Measurements from ENCODE around the gene BTNL8.
"Not testable (repeated sequence)": the region's sequence is repeated elsewhere in the genome, so short reads cannot be mapped to it uniquely, and the experiment has no call there.

BTNL8 gene

DNA sequence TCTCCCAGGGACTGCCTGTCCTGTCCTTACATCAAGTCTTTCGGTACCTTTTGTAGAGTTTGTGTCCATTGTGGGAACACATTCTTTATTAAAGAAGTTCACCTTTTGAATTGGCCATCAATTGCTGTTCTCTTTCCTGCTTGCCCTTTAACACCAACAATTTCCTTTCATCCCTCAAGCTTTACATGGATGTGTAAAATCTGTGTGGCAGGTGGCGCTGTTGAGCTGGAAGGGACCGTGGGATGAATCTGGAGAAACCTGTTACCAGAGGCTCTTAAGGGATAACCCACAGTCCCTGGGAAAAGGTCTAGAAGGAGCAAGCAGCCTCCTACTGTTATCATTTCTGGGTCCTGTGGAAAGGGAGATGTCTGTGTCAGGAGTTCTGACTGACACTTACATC is 30.0 kb upstream of the BTNL8 start:
- H3K36me3 Mint-ChIP-seq (ENCODE audit: low read depth), result no peaks in the 10 kb centered on the region
- peaks cover 9% of the 10 kb centered on the region for H3K4me1 Mint-ChIP-seq
- H3K9me3 Mint-ChIP-seq, result no peaks in the 10 kb centered on the region
- ATAC-seq, result peak; percentile 53
- H3K27me3 Mint-ChIP-seq, result peaks cover 13% of the 10 kb centered on the region
- no peak overlapping the region for H3K27ac Mint-ChIP-seq
- DNase-seq, result peak; percentile 80
- H3K4me3 Mint-ChIP-seq, result no peak overlapping the region

DNA sequence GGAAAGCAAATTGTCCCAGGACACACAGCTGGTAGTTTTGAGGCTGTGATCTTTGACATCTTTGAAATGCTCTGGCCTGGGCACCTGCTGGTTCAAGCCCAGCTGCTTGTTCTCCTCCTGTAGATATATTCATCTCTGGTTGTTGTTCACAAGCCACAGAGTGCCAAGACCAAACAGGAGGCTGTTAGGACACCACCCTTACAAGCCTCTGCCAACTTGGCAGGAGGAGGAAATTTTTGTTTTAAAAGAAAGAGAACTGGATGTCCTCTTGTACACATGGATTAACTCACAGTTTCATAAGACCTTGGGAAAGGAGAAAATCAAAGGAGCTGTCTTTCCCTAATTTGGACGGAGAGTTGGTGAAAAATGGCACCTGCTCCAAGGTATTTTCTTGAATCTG is 29.4 kb upstream of the BTNL8 start:
- no peak overlapping the region for H3K27ac Mint-ChIP-seq
- H3K4me3 Mint-ChIP-seq, result no peak overlapping the region
- peaks cover 13% of the 10 kb centered on the region for H3K27me3 Mint-ChIP-seq
- H3K9me3 Mint-ChIP-seq, result no peaks in the 10 kb centered on the region
- peaks cover 11% of the 10 kb centered on the region for H3K4me1 Mint-ChIP-seq
- no peak for ATAC-seq
- no peaks in the 10 kb centered on the region for H3K36me3 Mint-ChIP-seq (ENCODE audit: low read depth)
- no peak for DNase-seq

DNA sequence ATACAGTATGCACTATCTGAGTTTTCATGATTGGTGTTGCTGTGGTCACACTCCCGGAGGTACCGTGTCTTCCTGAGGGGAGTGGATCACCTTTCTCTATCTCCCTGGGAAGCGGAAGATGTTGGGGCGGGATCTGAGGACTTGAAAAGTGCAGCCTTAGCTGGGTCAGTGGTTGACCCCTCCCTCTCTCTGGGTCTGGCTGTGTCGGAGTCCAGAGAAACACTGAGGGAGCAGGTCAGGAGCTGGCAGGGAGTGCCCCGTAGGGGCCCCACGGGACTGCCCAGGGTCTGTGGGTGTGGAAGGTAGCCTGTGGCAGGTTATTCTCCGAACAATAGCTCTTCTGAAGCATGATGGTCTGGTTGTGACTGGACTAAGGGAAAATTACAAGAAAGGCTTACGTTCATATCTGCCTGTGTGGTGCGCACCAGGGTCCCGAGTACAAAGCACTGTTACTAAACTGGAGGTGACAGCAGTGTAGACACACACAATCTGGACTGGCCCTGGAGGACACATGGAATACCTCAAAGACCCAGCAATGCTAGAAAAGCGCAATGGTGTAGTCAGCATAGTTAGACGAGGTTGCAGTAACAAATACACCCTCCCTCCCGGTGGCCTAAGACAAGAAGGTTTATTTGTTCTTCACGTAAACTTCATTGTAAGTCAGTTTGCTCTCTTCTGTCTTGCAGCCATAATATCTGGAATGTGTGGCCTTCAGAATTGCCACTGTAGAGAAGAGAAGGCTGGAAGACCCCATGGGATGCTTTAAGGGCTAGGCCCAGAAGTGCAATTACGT is 28.5 kb upstream of the BTNL8 start:
- Mint-ChIP-seq H3K4me3 (no peak overlapping the region), H3K27ac (no peak overlapping the region), H3K36me3 (ENCODE audit: low read depth) (no peaks in the 10 kb centered on the region)

DNA sequence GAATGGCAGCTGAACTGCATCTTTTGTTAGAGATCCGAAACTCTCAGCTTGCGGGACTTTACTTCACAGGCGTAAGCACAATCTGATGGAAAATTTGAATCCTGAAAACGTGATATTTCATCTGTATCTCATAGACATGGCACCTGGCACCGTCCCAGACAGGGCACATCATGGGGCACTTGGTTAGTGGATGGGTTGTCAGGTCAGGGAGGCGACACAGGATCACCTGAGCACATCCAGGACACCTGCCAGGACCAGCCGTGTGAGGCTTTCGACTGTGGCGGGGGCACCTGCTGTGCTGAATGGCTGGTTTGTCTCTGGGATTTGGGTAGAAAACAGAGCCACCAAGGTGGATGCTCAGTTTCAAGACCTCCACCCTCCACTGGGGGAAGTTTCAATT is 26.5 kb upstream of the BTNL8 start:
- Mint-ChIP-seq H3K4me3 (no peak overlapping the region), H3K4me1 (peaks cover 11% of the 10 kb centered on the region), H3K27me3 (peaks cover 6% of the 10 kb centered on the region), H3K27ac (no peak overlapping the region), H3K9me3 (no peaks in the 10 kb centered on the region), H3K36me3 (ENCODE audit: low read depth) (no peaks in the 10 kb centered on the region)
- DNase-seq, result no peak
- ATAC-seq, result no peak

More for the DNA sequence above, 28.5 kb upstream of the BTNL8 start:
- H3K4me1 Mint-ChIP-seq, result peaks cover 11% of the 10 kb centered on the region
- no peaks in the 10 kb centered on the region for H3K9me3 Mint-ChIP-seq
- H3K27me3 Mint-ChIP-seq, result peaks cover 13% of the 10 kb centered on the region
- DNase-seq (no peak), ATAC-seq (no peak)

DNA sequence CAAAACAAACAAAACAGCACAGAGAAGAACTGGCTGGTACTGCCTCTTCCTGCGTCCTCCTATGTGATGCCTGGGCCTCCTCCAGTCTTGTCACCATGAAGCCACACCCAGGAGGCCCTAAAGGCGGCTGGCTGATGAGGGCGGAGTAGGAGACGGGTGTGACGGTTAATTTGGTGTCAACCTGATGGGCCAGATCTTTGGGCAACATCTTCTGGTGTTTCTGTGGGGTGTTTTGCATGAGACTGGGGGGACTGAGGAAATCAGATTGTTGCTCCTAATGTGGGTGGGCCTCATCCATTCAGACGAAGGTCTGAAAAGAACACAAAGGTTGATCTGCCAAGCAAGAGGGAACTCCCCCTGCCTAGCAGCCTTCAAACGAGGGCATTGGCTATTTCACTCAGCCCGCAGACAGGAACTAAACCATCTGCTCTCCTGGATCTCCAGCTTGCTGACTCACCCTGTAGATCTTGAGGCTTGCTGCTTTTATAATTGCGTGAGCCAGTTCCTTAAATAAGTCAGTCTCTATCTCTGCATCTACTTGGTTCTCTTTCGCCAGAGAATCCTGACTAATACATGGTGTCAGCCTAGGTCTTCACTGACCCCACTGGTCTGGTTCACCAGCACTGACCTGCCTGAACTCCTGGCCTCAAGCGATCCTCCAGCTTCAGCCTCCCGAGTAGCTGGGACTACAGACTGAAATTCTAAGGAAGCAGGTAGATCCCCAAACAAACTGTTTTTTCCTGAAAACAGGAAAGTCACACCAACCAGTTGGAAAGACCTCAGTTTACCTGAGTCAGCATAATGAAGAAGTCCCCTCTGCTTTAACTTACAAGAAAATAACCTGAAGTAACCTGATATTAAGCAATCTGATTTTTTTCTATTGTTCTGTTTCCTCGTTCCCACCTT is 25.1 kb upstream of the BTNL8 start:
- H3K4me1 Mint-ChIP-seq, result peaks cover 9% of the 10 kb centered on the region
- no peaks in the 10 kb centered on the region for H3K9me3 Mint-ChIP-seq
- H3K27me3 Mint-ChIP-seq, result peaks cover 3% of the 10 kb centered on the region
- no peaks in the 10 kb centered on the region for H3K36me3 Mint-ChIP-seq (ENCODE audit: low read depth)
- no peak for DNase-seq
- ATAC-seq, result peak; percentile 37
- no peak overlapping the region for H3K4me3 Mint-ChIP-seq
- H3K27ac Mint-ChIP-seq, result no peak overlapping the region

DNA sequence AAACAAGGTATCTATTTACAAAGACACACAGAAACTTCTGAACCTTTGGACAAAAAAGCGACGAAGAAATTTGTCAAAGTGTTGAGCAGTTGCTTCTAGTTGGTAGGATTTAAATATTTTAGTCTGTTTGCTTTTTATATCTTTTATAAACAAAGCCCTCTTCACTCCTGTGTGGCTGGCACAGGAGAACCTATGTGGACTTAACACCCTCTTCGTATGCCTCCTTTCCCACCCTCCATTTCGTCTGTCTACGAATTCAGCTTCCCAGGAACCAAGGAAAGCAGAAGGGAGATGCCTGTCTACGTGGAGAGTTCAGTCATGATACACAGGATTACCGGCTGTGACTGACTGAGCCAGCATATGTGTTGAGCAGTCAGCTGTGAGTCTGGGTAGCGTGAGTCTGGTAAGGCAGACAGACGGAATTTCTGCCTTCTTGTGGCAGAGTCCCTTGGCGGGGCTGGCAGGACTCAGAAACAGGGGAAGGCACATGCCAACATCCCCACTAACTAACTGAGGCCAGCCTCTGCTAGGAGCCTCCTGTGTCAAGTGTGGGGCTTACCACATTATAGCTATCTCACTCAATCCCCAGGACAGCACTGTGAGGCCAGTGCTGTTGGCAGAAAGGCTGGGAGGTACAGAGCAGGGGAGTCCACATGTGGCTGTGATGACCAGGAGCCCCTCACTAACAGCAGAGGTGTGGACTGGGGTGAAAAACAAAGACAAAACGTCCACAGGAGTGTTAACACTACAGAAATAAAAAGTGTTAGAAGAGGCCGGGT is 24.0 kb upstream of the BTNL8 start:
- Mint-ChIP-seq H3K4me1 (peaks cover 7% of the 10 kb centered on the region), H3K27ac (no peak overlapping the region), H3K36me3 (ENCODE audit: low read depth) (no peaks in the 10 kb centered on the region), H3K9me3 (no peaks in the 10 kb centered on the region), H3K4me3 (no peak overlapping the region), H3K27me3 (peaks cover 2% of the 10 kb centered on the region)
- no peak for ATAC-seq
- no peak for DNase-seq

DNA sequence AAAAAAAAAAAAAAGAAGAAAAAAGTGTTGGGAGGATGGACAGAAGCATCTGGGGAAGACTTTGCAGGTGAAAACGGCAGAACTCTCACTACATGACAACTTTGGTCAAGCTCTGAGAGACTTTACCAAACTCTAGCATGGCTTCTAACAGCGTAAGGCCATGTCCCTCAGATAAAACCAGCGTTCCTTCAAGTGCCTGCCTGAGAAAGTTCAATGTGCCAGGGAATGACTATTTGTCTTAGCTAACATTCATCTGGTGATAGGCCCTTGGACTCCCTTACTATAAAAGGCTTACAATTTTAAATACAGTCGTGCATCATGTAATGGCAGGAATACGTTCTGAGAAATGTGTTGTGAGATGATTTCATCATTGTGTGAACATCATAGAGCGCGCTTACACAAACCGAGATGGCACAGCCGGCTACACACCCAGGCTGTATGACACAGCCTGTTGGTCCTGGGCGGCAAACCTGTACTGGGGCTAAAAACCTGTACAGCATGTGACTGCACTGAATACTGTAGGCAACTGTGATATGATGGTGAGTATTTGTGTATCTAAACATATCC is 23.0 kb upstream of the BTNL8 start:
- no peak overlapping the region for H3K27ac Mint-ChIP-seq
- H3K4me3 Mint-ChIP-seq, result no peak overlapping the region
- H3K27me3 Mint-ChIP-seq, result peaks cover 2% of the 10 kb centered on the region
- no peak for ATAC-seq
- no peaks in the 10 kb centered on the region for H3K9me3 Mint-ChIP-seq
- no peak for DNase-seq
- H3K4me1 Mint-ChIP-seq, result peaks cover 7% of the 10 kb centered on the region
- no peaks in the 10 kb centered on the region for H3K36me3 Mint-ChIP-seq (ENCODE audit: low read depth)

DNA sequence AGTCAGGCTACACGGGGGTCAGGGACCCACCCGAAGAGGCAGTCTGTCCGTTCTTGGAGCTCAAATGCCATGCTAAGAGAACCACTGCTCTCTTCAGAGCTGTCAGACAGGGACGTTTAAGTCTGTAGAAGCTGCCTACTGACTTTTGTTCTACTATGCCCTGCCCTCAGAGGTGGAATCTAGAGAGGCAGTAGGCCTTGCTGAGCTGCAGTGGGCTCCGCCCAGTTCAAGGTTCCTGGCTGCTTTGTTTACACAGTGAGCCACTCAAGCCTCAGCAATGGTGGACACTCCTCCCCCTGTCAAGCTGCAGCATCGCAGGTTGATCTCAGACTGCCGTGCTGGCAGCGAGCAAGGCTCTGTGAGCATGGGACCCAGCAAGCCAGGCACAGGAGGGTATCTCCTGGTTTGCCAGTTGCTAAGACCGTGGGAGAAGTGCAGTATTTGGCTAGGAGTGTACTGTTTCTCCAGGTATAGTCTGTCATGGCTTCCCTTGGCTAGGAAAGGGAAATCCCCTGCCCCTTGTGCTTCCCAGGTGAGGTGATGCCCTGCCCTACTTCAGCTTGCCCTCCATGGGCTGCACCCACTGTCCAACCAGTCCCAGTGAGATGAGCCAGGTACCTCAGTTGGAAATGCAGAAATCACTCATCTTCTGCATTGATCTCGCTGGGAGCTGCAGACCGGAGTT is 13.0 kb upstream of the BTNL8 start:
- H3K4me1 Mint-ChIP-seq; H3K36me3 Mint-ChIP-seq (ENCODE audit: low read depth): not testable (repeated sequence)

DNA sequence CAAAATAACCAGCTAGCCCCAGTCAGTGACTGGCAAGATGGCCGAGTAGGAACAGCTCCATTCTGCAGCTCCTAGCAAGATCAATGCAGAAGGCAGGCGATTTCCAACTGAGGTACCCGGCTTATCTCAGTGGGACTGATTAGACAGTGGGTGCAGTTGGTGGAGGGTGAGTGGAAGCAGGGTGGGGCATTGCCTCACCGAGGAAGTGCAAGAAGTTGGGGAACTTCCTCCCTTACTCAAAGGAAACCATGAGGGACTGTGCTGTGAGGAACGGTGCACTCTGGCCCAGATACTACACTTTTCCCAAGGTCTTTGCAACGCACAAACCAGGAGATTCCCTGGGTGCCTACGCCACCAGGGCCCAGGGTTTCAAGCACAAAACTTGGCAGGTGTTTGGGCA is 9.6 kb upstream of the BTNL8 start:
- DNase-seq (no peak), ATAC-seq (no peak)
- H3K9me3 Mint-ChIP-seq, result no peaks in the 10 kb centered on the region
- H3K36me3 Mint-ChIP-seq (ENCODE audit: low read depth), result no peaks in the 10 kb centered on the region
- H3K4me3 Mint-ChIP-seq, result no peak overlapping the region
- H3K27me3 Mint-ChIP-seq, result peaks cover 42% of the 10 kb centered on the region
- no peaks in the 10 kb centered on the region for H3K4me1 Mint-ChIP-seq
- no peak overlapping the region for H3K27ac Mint-ChIP-seq

More for the DNA sequence above, 13.0 kb upstream of the BTNL8 start:
- not testable (repeated sequence) for DNase-seq, H3K27ac Mint-ChIP-seq, H3K4me3 Mint-ChIP-seq, H3K9me3 Mint-ChIP-seq, ATAC-seq
- peaks cover 49% of the 10 kb centered on the region for H3K27me3 Mint-ChIP-seq

DNA sequence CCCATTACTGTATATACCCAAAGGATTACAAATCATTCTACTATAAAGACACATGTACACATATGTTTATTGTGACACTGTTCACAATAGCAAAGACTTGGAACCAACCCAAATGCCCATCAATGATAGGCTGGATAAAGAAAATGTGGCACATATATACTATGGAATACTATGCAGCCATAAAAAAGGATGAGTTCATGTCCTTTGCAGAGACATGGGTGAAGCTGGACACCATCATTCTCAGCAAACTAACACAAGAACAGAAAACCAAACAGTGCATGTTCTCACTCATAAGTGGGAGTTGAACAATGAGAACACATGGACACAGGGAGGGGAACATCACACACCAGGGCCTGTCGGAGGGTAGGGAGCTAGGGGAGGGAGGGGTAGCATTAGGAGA is 3.6 kb upstream of the BTNL8 start:
- not testable (repeated sequence) for H3K4me1 Mint-ChIP-seq; H3K4me3 Mint-ChIP-seq; ATAC-seq; H3K36me3 Mint-ChIP-seq (ENCODE audit: low read depth); H3K27ac Mint-ChIP-seq; DNase-seq; H3K9me3 Mint-ChIP-seq
- H3K27me3 Mint-ChIP-seq, result peaks cover 17% of the 10 kb centered on the region

DNA sequence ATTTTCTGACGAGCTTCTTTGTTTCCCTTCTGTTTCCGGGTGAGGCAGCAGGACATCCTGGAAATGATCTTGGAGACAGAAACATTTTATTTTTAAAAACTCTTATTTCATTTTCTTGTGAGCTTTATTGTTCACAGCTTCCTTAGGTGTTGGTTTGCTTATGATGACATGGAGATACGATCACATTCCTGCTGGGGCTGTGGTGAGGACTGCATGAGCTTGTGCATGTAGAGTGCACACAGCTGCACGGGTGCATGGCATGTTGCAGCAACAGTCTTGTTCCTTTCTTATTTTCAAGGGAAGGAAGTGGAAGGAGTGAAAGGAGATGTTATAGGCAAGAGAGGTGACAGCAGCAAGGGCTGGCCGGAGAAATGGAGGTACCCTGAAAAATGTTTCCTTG is 1.2 kb downstream of the BTNL8 start:
- H3K4me1 Mint-ChIP-seq, result peaks cover 7% of the 10 kb centered on the region
- H3K4me3 Mint-ChIP-seq, result no peak overlapping the region
- H3K27ac Mint-ChIP-seq, result no peak overlapping the region
- no peaks in the 10 kb centered on the region for H3K27me3 Mint-ChIP-seq
- no peaks in the 10 kb centered on the region for H3K9me3 Mint-ChIP-seq
- no peaks in the 10 kb centered on the region for H3K36me3 Mint-ChIP-seq (ENCODE audit: low read depth)
- no peak for ATAC-seq
- no peak for DNase-seq

DNA sequence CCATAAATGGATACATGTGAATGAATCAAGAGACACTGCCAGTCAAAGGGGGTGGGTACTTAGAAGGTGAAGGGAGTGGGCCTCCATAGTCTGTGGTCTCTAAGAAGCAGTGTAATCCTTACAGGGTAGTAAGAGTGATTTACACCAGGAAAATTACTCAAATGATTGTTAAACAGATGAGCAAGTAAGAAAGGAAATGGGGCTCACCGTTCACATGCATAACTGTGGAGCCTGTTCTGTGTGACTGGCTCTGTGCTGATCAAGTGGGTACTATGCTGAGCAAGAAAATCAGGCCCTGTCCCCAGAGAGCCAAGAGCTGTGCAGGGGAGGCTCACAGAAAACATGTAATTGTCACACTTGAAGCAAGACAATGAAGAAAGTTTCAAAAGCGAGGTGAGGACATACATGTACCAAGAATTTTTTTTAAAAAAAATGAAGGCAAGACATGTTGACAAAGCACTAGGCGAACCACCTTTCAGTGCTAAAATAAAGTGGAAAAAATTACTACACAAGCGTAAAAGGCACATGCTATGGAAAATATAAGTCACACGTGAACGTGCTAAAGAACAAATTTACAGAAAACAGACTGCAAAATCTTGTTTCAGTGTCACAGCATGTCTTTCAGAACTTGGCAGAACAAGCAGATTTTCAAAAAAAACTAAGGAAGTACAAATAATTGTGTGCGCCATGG is 2.5 kb downstream of the BTNL8 start:
- Mint-ChIP-seq H3K27me3 (peaks cover 4% of the 10 kb centered on the region), H3K36me3 (ENCODE audit: low read depth) (no peaks in the 10 kb centered on the region), H3K27ac (peak overlapping the region; percentile 28), H3K4me1 (peaks cover 7% of the 10 kb centered on the region), H3K9me3 (no peaks in the 10 kb centered on the region), H3K4me3 (no peak overlapping the region)
- DNase-seq, result no peak
- ATAC-seq, result peak; percentile 46

DNA sequence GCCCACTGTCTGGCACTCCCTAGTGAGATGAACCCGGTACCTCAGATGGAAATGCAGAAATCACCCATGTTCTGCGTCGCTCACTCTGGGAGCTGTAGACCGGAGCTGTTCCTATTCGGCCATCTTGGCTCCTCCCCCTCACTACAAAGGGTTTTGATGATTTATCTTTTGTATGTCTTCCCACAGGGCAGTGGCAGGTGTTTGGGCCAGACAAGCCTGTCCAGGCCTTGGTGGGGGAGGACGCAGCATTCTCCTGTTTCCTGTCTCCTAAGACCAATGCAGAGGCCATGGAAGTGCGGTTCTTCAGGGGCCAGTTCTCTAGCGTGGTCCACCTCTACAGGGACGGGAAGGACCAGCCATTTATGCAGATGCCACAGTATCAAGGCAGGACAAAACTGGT is 9.4 kb downstream of the BTNL8 start:
- H3K36me3 Mint-ChIP-seq (ENCODE audit: low read depth), result no peaks in the 10 kb centered on the region

More for the DNA sequence above, 9.4 kb downstream of the BTNL8 start:
- Mint-ChIP-seq H3K4me1 (peaks cover 23% of the 10 kb centered on the region), H3K9me3 (no peaks in the 10 kb centered on the region), H3K27me3 (peaks cover 27% of the 10 kb centered on the region), H3K4me3 (no peak overlapping the region), H3K27ac (no peak overlapping the region)
- ATAC-seq (no peak), DNase-seq (no peak)
